ENCODE data around the gene TMEM270.
A peak's percentile ranks its signal among the peaks of the same experiment; 100 is the strongest.
"Not testable (repeated sequence)": the region's sequence is repeated elsewhere in the genome, so short reads cannot be mapped to it uniquely, and the experiment has no call there.

Gene TMEM270

GRCh38 chr7:73832806-73833205, 28.2 kb upstream of the TMEM270 start:
- DNase-seq (ENCODE audit: low spot score), result no peak

GRCh38 chr7:73833251-73833919, 27.6 kb upstream of the TMEM270 start:
- no peak for DNase-seq (ENCODE audit: low spot score)

GRCh38 chr7:73834626-73835191, 26.2 kb upstream of the TMEM270 start:
- no peak for DNase-seq (ENCODE audit: low spot score)

GRCh38 chr7:73837167-73837566, 23.8 kb upstream of the TMEM270 start:
- DNase-seq (ENCODE audit: low spot score), result not testable (repeated sequence)

GRCh38 chr7:73838642-73839041, 22.3 kb upstream of the TMEM270 start:
- no peak for DNase-seq (ENCODE audit: low spot score)

GRCh38 chr7:73839290-73839689, 21.7 kb upstream of the TMEM270 start:
- DNase-seq (ENCODE audit: low spot score), result no peak

- DNase-seq (ENCODE audit: low spot score), result no peak
These were observed 20.9 kb upstream of the TMEM270 start for GRCh38 chr7:73839743-73840714.

GRCh38 chr7:73840715-73841379, 20.1 kb upstream of the TMEM270 start:
- DNase-seq (ENCODE audit: low spot score), result no peak

- DNase-seq (ENCODE audit: low spot score), result no peak
These were observed 19.3 kb upstream of the TMEM270 start for GRCh38 chr7:73841689-73842066.

- peak; percentile 92 for DNase-seq (ENCODE audit: low spot score)
These were observed 18.6 kb upstream of the TMEM270 start, which contains the start of gene METTL27 for GRCh38 chr7:73842067-73842976. METTL27 (minus strand) TSS chr7:73842516; CDS start chr7:73842140, 376 bp downstream.

- DNase-seq (ENCODE audit: low spot score), result no peak
These were observed 16.8 kb upstream of the TMEM270 start for GRCh38 chr7:73844131-73844547.

GRCh38 chr7:73844848-73845460, 16.0 kb upstream of the TMEM270 start:
- DNase-seq (ENCODE audit: low spot score), result no peak

GRCh38 chr7:73845701-73846195, 15.2 kb upstream of the TMEM270 start:
- not testable (repeated sequence) for DNase-seq (ENCODE audit: low spot score)

- DNase-seq (ENCODE audit: low spot score), result no peak
These were observed 12.8 kb upstream of the TMEM270 start for GRCh38 chr7:73847941-73848723.

GRCh38 chr7:73850781-73851207, 10.2 kb upstream of the TMEM270 start:
- DNase-seq (ENCODE audit: low spot score), result no peak

- DNase-seq (ENCODE audit: low spot score), result peak; percentile 22
These were observed 9.3 kb upstream of the TMEM270 start for GRCh38 chr7:73851410-73852338.

- no peak for DNase-seq (ENCODE audit: low spot score)
These were observed 8.5 kb upstream of the TMEM270 start for GRCh38 chr7:73852500-73852899.

- DNase-seq (ENCODE audit: low spot score), result no peak
These were observed 4.0 kb upstream of the TMEM270 start for GRCh38 chr7:73856941-73857340.
